OCI-LY1 (cell line): Measurements from ENCODE around the gene CLDN34.

Experiments
- H2AFZ ChIP-seq: fragments of 200-600 bp; sonication (generic), shearing (Covaris generic); 2 replicates; pipeline ENCODE4 v1.6.0; 2014; ENCODE audit warnings: antibody characterized with exemption, mild to moderate bottlenecking, low read length
- H3F3A ChIP-seq: fragments of 200-600 bp; sonication (generic), shearing (Covaris generic); 2 replicates; pipeline ENCODE4 v1.6.0; 2014; ENCODE audit warnings: mild to moderate bottlenecking, antibody characterized with exemption, low read length, moderate library complexity; ENCODE audit not compliant: insufficient read depth
- H3K27ac ChIP-seq: fragments of 200-600 bp; sonication (generic); 2 replicates; pipeline ENCODE4 v1.5.1; 2014; ENCODE audit warnings: low read length, mixed run types, mild to moderate bottlenecking, low read depth; ENCODE audit not compliant: poor library complexity, severe bottlenecking
- H3K27me3 ChIP-seq: fragments of 200-600 bp; sonication (generic); 2 replicates; pipeline ENCODE4 v1.6.0; 2014; ENCODE audit warnings: antibody characterized with exemption, mild to moderate bottlenecking, low read length, moderate library complexity; ENCODE audit not compliant: insufficient read depth
- H3K36me3 ChIP-seq: fragments of 200-600 bp; sonication (generic); 2 replicates; pipeline ENCODE4 v1.6.1; 2014; ENCODE audit warnings: mild to moderate bottlenecking, antibody characterized with exemption, low read length, moderate library complexity, mixed read lengths; ENCODE audit not compliant: insufficient read depth
- H3K4me1 ChIP-seq: fragments of 200-600 bp; sonication (generic); 2 replicates; pipeline ENCODE4 v1.5.1; 2014; ENCODE audit warnings: mild to moderate bottlenecking, low read length, moderate library complexity; ENCODE audit not compliant: insufficient read depth, severe bottlenecking
- H3K4me2 ChIP-seq: fragments of 200-600 bp; sonication (generic), shearing (Covaris generic); 2 replicates; pipeline ENCODE4 v1.6.1; 2014; ENCODE audit warnings: low read length
- H3K4me3 ChIP-seq: fragments of 200-600 bp; sonication (generic); 2 replicates; pipeline ENCODE4 v1.5.1; 2014; ENCODE audit warnings: low read length, low read depth, mild to moderate bottlenecking, mixed read lengths; ENCODE audit not compliant: poor library complexity, severe bottlenecking
- H3K79me2 ChIP-seq: fragments of 200-600 bp; shearing (Covaris generic); 2 replicates; pipeline ENCODE4 v1.6.1; 2016; ENCODE audit warnings: mixed run types, low read length, mixed read lengths; ENCODE audit not compliant: insufficient read depth
- H3K9ac ChIP-seq: fragments of 200-600 bp; sonication (generic), shearing (Covaris generic); 2 replicates; pipeline ENCODE4 v1.6.1; 2014; ENCODE audit warnings: mild to moderate bottlenecking, low read length, mixed read lengths
- H3K9me2 ChIP-seq: fragments of 200-600 bp; sonication (generic), shearing (Covaris generic); 2 replicates; pipeline ENCODE4 v1.6.1; 2014; ENCODE audit warnings: low read depth, mild to moderate bottlenecking, low read length, mixed read lengths
- H3K9me3 ChIP-seq: fragments of 200-600 bp; shearing (Covaris generic); 2 replicates; pipeline ENCODE4 v1.6.1; 2014; ENCODE audit warnings: low read length, mixed read lengths
- H4K20me1 ChIP-seq: fragments of 200-600 bp; sonication (generic), shearing (Covaris generic); 2 replicates; pipeline ENCODE4 v1.6.0; 2016; ENCODE audit warnings: mild to moderate bottlenecking, low read length; ENCODE audit not compliant: insufficient read depth
- EZH2 ChIP-seq: fragments of 200-600 bp; sonication (generic), shearing (Covaris generic); IDR thresholded peaks from 2 replicates; pipeline ENCODE4 v1.8.0; 2017; ENCODE audit warnings: borderline replicate concordance, mixed run types, mild to moderate bottlenecking, antibody characterized with exemption, low read length, moderate library complexity, mixed read lengths
- TF ChIP-seq, protein P1 (sequence below): fragments of 200-600 bp; sonication (generic), shearing (Covaris generic); IDR thresholded peaks from 2 replicates; pipeline ENCODE4 v1.5.1; 2017; ENCODE audit warnings: mild to moderate bottlenecking, antibody characterized with exemption, low read length, moderate library complexity, mixed read lengths

Gene CLDN34

DNA sequence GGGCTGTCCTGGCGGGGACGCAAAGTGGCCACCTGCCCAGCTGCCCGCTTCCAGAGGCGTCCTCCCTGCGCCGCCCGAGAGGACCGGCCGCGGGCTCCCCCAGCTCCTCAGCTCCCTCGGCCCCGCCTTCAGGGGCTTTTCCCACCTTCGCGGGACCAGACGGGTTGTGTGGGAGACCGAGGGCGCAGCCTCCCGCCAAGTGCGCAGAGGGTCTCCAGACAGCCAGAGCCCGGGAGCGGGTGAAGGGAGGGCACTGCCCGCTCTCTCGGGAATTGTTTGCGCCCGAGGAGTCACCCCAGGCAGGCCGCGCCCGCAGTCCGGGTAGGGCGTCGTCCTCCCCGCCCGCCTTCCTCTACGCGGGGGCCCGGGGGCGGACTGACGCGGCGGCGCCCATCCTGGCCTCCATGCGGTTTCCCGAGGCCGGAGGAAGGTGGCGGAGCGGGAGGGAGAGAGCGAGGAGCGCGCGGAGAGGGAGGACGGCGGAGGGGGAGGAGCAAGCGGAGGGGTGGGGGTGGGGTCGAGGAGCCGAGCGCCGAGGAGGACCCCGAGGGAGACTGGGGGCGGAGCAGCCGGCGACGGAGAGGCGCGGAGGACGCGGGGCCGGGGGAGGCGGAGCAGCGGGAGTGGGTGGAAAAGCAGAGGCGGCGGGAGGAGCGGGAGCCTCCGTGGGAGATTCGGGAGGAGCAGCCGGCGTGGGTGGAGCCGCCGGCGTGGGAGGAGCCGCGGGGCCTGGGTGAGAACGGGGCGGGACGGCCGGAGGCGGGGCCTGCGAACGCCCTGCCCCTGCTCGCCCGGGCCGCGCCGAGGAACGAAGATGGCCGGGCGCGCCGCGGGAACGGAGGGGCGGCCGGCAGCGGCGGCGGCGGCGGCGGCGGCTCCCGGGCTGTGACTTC, 47.5 kb downstream of the CLDN34 start:
- Histone ChIP-seq H3K27me3 (no peaks in the 10 kb centered on the region), H3F3A (no peaks in the 10 kb centered on the region), H3K9ac (peak overlapping the region; percentile 60), H2AFZ (no peak overlapping the region), H3K4me1 (peaks cover 27% of the 10 kb centered on the region), H4K20me1 (no peaks in the 10 kb centered on the region), H3K9me2 (no peaks in the 10 kb centered on the region), H3K79me2 (no peaks in the 10 kb centered on the region), H3K4me2 (peak overlapping the region; percentile 72), H3K4me3 (peak overlapping the region; percentile 64), H3K9me3 (no peaks in the 10 kb centered on the region), H3K27ac (no peak overlapping the region), H3K36me3 (no peaks in the 10 kb centered on the region)
- no peak for TF ChIP-seq EZH2
- TF ChIP-seq, protein P1, sequence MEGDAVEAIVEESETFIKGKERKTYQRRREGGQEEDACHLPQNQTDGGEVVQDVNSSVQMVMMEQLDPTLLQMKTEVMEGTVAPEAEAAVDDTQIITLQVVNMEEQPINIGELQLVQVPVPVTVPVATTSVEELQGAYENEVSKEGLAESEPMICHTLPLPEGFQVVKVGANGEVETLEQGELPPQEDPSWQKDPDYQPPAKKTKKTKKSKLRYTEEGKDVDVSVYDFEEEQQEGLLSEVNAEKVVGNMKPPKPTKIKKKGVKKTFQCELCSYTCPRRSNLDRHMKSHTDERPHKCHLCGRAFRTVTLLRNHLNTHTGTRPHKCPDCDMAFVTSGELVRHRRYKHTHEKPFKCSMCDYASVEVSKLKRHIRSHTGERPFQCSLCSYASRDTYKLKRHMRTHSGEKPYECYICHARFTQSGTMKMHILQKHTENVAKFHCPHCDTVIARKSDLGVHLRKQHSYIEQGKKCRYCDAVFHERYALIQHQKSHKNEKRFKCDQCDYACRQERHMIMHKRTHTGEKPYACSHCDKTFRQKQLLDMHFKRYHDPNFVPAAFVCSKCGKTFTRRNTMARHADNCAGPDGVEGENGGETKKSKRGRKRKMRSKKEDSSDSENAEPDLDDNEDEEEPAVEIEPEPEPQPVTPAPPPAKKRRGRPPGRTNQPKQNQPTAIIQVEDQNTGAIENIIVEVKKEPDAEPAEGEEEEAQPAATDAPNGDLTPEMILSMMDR, result no peak

DNA sequence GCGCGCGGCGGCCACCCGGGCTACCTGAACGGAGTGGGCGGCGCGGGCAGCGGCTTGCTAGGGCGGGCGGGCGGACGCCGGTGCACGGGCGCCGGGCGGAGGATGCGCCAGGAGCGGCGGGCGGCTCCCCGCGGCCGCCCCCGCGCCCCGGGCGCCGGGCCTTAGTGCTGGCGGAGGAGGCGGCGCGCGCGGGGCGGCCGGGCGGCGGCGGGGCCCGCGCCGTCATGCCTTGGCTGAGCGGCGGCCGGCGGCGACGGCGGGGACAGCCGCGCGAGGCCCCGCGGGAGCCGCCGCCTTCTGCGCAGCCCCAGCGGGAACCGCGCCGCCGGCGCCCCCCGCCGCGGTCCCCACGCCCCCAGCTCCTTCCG, 48.2 kb downstream of the CLDN34 start:
- no peak for TF ChIP-seq EZH2
- TF ChIP-seq, protein P1, result no peak
- H3F3A ChIP-seq, result no peaks in the 10 kb centered on the region
- peak overlapping the region; percentile 37; the same call in 1 of the 2 replicates for H3K4me2 ChIP-seq
- H2AFZ ChIP-seq, result no peak overlapping the region
- H3K36me3 ChIP-seq, result no peaks in the 10 kb centered on the region
- H3K9ac ChIP-seq, result no peak overlapping the region
- no peaks in the 10 kb centered on the region for H3K9me3 ChIP-seq
- H3K79me2 ChIP-seq, result no peaks in the 10 kb centered on the region
- H3K27ac ChIP-seq, result no peak overlapping the region
- no peaks in the 10 kb centered on the region for H4K20me1 ChIP-seq
- peak overlapping the region; percentile 53 for H3K4me3 ChIP-seq
- H3K9me2 ChIP-seq, result no peaks in the 10 kb centered on the region
- peaks cover 25% of the 10 kb centered on the region for H3K4me1 ChIP-seq
- no peaks in the 10 kb centered on the region for H3K27me3 ChIP-seq

DNA sequence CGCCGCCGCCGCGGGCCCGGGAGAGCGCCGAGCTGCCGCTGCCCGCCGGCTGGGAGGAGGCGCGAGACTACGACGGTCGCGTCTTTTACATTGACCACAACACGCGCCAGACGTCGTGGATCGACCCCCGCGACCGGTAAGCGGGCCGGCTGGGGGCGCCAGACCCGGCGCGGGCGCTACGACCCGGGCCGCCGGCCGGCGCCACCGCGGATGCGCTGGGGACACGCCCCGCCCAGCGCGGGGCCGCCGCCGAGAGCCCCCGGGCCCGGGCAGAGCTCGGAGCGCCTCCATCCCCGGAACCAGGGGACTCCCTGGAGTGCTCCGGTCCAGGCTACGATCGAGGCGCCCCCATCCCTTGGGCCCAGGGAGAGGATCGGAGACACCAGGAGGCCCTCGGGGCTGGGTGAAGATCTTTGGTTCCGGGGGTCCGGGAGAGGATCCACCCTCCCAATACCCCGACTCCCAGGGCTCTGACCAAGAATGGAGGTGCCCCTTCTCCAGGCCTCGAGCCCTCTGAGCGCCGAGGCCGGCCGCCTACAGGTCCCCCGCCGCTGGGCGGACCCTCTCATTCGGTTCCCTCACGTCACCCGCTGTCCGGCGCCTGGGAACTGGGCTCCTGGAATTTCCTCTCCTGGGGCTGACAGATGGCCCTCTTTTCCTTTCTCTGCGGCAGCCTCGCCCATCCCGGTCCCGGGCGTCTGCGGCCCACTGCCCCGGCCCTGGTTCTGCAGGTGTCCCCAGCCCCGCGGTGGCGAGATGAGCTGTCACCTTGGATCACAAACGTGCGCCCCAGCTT, 48.8 kb downstream of the CLDN34 start:
- H3K27ac ChIP-seq, result no peak overlapping the region
- no peaks in the 10 kb centered on the region for H4K20me1 ChIP-seq
- peak overlapping the region; percentile 37 for H3K4me2 ChIP-seq
- peak overlapping the region; percentile 53 for H3K4me3 ChIP-seq
- H3K79me2 ChIP-seq, result no peaks in the 10 kb centered on the region
- H3F3A ChIP-seq, result no peaks in the 10 kb centered on the region
- no peaks in the 10 kb centered on the region for H3K27me3 ChIP-seq
- H2AFZ ChIP-seq, result no peak overlapping the region
- H3K9ac ChIP-seq, result no peak overlapping the region; the same call in 1 of the 2 replicates
- H3K36me3 ChIP-seq, result no peaks in the 10 kb centered on the region
- no peaks in the 10 kb centered on the region for H3K9me3 ChIP-seq
- H3K4me1 ChIP-seq, result peaks cover 19% of the 10 kb centered on the region
- TF ChIP-seq, protein P1, result no peak
- TF ChIP-seq EZH2, result no peak
- H3K9me2 ChIP-seq, result no peaks in the 10 kb centered on the region
